Calu3 (cell line): Measurements from ENCODE around the gene OR11G2. TPM values are rescaled to one million over a fixed set of nuclear protein-coding genes. Genes with fewer than 3 reads are reported as not detected.
"Not testable (repeated sequence)": the region's sequence is repeated elsewhere in the genome, so short reads cannot be mapped to it uniquely, and the experiment has no call there.

ENCODE experiments used
- BruUV-seq: library from RNA; stranded (reverse); fragments of 400-500 nt; replicated peaks from 2 replicates; lab custom pipeline; 2021; lab: Mats Ljungman, UMichigan
- CTCF ChIA-PET: fragments of 300-600 bp; sonication (Branson Sonifier 250); formaldehyde crosslinking; loops from one replicate; lab custom pipeline; 2022; ENCODE audit warnings: antibody characterized with exemption; lab: Charles Lee
- DNase-seq: peaks from one replicate; pipeline ENCODE4 v3.0.0; 2022
- H3K27ac Mint-ChIP-seq: one replicate; pipeline ENCODE4 v1.8.0; 2022; ENCODE audit warnings: mixed read lengths; ENCODE audit not compliant: unreplicated experiment
- H3K27me3 Mint-ChIP-seq: one replicate; pipeline ENCODE4 v1.8.0; 2022; ENCODE audit warnings: mixed read lengths; ENCODE audit not compliant: unreplicated experiment
- H3K36me3 Mint-ChIP-seq: one replicate; pipeline ENCODE4 v1.8.0; 2022; ENCODE audit warnings: mild to moderate bottlenecking, moderate library complexity, mixed read lengths; ENCODE audit not compliant: insufficient read depth, unreplicated experiment
- H3K4me1 Mint-ChIP-seq: one replicate; pipeline ENCODE4 v1.8.0; 2022; ENCODE audit warnings: mild to moderate bottlenecking, low read depth, mixed read lengths; ENCODE audit not compliant: unreplicated experiment
- H3K4me3 Mint-ChIP-seq: one replicate; pipeline ENCODE4 v1.8.0; 2022; ENCODE audit warnings: mild to moderate bottlenecking, low read depth, moderate library complexity, mixed read lengths; ENCODE audit not compliant: unreplicated experiment
- H3K9me3 Mint-ChIP-seq: one replicate; pipeline ENCODE4 v1.8.0; 2022; ENCODE audit warnings: low read depth, mixed read lengths; ENCODE audit not compliant: unreplicated experiment
- CTCF ChIP-seq: fragments of 200-600 bp; IDR thresholded peaks from one replicate; pipeline ENCODE4 v1.8.0; 2022; ENCODE audit warnings: antibody characterized with exemption; ENCODE audit not compliant: unreplicated experiment
- intact Hi-C: fragments of 100-400 bp; cut with micrococcal nuclease; formaldehyde crosslinking; loops from one replicate; pipeline ENCODE4 v1.10.0; 2022; ENCODE audit not compliant: unreplicated experiment
- total RNA-seq: library from RNA; stranded (reverse); gene quantifications from 2 replicates; pipeline ENCODE4 v1.2.3, GENCODE V29; 2022

The OR11G2 gene
- total RNA-seq, 1 experiment from 2014 or later, result not detected

GRCh38 chr14:20191396-20191795, 700 bp downstream of the OR11G2 start:
- H3K9me3 Mint-ChIP-seq, result peaks cover 3% of the 10 kb centered on the region
- BruUV-seq, result no TSS peak

GRCh38 chr14:20194101-20194500, 3.4 kb downstream of the OR11G2 start:
- Mint-ChIP-seq H3K27ac (no peak overlapping the region), H3K4me3 (no peak overlapping the region), H3K4me1 (peaks cover 10% of the 10 kb centered on the region), H3K9me3 (no peaks in the 10 kb centered on the region), H3K36me3 (no peaks in the 10 kb centered on the region), H3K27me3 (no peaks in the 10 kb centered on the region)
- TF ChIP-seq CTCF, result no peak
- CTCF ChIA-PET, result no interaction called here
- no TSS peak for BruUV-seq
- no peak for DNase-seq
- intact Hi-C loops, result no loop called here

More at GRCh38 chr14:20191396-20191795, 700 bp downstream of the OR11G2 start:
- Mint-ChIP-seq H3K36me3 (no peaks in the 10 kb centered on the region), H3K4me3 (no peak overlapping the region), H3K27me3 (no peaks in the 10 kb centered on the region), H3K27ac (no peak overlapping the region), H3K4me1 (no peaks in the 10 kb centered on the region)
- CTCF ChIA-PET, result interaction anchor here (0.5 kb wide), 1 partner anchor 29 kb away, joined by 3 read pairs; no protein-coding TSS in a partner anchor
- no peak for DNase-seq
- no peak for TF ChIP-seq CTCF
- intact Hi-C loops, result no loop called here

GRCh38 chr14:20195170-20195569, 4.5 kb downstream of the OR11G2 start:
- H3K36me3 Mint-ChIP-seq, BruUV-seq, DNase-seq, H3K27me3 Mint-ChIP-seq, H3K9me3 Mint-ChIP-seq, CTCF ChIA-PET, intact Hi-C loops, H3K4me3 Mint-ChIP-seq, H3K27ac Mint-ChIP-seq: not testable (repeated sequence)
- H3K4me1 Mint-ChIP-seq, result peaks cover 10% of the 10 kb centered on the region

- H3K4me1 Mint-ChIP-seq, result peaks cover 10% of the 10 kb centered on the region
- DNase-seq, result no peak
- no peak overlapping the region for H3K27ac Mint-ChIP-seq
- no TSS peak for BruUV-seq
- no peak for TF ChIP-seq CTCF
- H3K36me3 Mint-ChIP-seq, result no peaks in the 10 kb centered on the region
- H3K9me3 Mint-ChIP-seq, result no peaks in the 10 kb centered on the region
- H3K27me3 Mint-ChIP-seq, result no peaks in the 10 kb centered on the region
- intact Hi-C loops, result no loop called here
- CTCF ChIA-PET, result no interaction called here
- no peak overlapping the region for H3K4me3 Mint-ChIP-seq
These were observed 5.2 kb downstream of the OR11G2 start for GRCh38 chr14:20195911-20196310.

- Mint-ChIP-seq H3K27me3 (no peaks in the 10 kb centered on the region), H3K36me3 (no peaks in the 10 kb centered on the region), H3K9me3 (no peaks in the 10 kb centered on the region), H3K4me1 (peaks cover 10% of the 10 kb centered on the region), H3K4me3 (no peak overlapping the region), H3K27ac (no peak overlapping the region)
- TF ChIP-seq CTCF, result no peak
- intact Hi-C loops, result no loop called here
- no TSS peak for BruUV-seq
- DNase-seq, result no peak
- CTCF ChIA-PET, result interaction anchor here (0.9 kb wide), 1 partner anchor 20 kb away, joined by 3 read pairs; no protein-coding TSS in a partner anchor
These were observed 6.8 kb downstream of the OR11G2 start for GRCh38 chr14:20197459-20197858.
